Uterus (tissue), 4 donors: ENCODE results near the gene NR1D2. TPM values are rescaled to one million over a fixed set of nuclear protein-coding genes. Genes with fewer than 3 reads are reported as not detected.
"Not testable (repeated sequence)": the region's sequence is repeated elsewhere in the genome, so short reads cannot be mapped to it uniquely, and the experiment has no call there.

Source experiments
- DNase-seq, 2 donors: peaks; one replicate each; pipeline ENCODE4 v3.0.0-alpha.2; 2019 to 2020
- H3K27ac ChIP-seq, 2 donors: fragments of 200-600 bp; sonication (generic); 1 replicate in 1 of 2; 2 replicates in 1 of 2; pipeline ENCODE4 v1.5.1; 2016 to 2018
- H3K27me3 ChIP-seq, 2 donors: fragments of 200-600 bp; sonication (generic); one replicate each; pipeline ENCODE4 v1.5.1; 2018 to 2019; ENCODE audit warnings: control low read depth in 1 of 2
- H3K36me3 ChIP-seq, 2 donors: fragments of 200-600 bp; sonication (generic); one replicate each; pipeline ENCODE4 v1.5.1; 2019; ENCODE audit warnings: control low read depth in 1 of 2
- H3K4me1 ChIP-seq, 2 donors: fragments of 200-600 bp; sonication (generic); one replicate each; pipeline ENCODE4 v1.5.1; 2018 to 2019; ENCODE audit warnings: control low read depth in 1 of 2
- H3K4me3 ChIP-seq, 2 donors: fragments of 200-600 bp; sonication (generic); 1 replicate in 1 of 2; 2 replicates in 1 of 2; pipeline ENCODE4 v1.5.1; 2018 to 2019; ENCODE audit warnings: mild to moderate bottlenecking in 1 of 2
- H3K9me3 ChIP-seq, 2 donors: fragments of 200-600 bp; sonication (generic); one replicate each; pipeline ENCODE4 v1.5.1; 2019; ENCODE audit warnings: control low read depth in 1 of 2
- POLR2A ChIP-seq, 2 donors: fragments of 450-650 bp; IDR thresholded peaks; one replicate each; pipeline ENCODE4 v1.6.1; 2016; ENCODE audit warnings: antibody characterized with exemption in 2 of 2, mild to moderate bottlenecking in 1 of 2, moderate library complexity in 1 of 2
- intact Hi-C: fragments of 100-400 bp; cut with DNase I; formaldehyde crosslinking; loops from one replicate; pipeline ENCODE4 v1.15.1; 2023; ENCODE audit warnings: low total_unique reads
- total RNA-seq, 4 donors: library from RNA; depleted of rRNA in 3 of 4; stranded (reverse); fragments of >200 nt in 3 of 4; gene quantifications; one replicate each; pipeline versions ENCODE4 v1.1.0 to v1.2.4, GENCODE V29; 2014 to 2023
- TF ChIP-seq, protein P1 (sequence below), 4 experiments: fragments of 200-600 bp in 2 of 4; fragments of 450-650 bp in 2 of 4; sonication (generic) in 2 of 4; IDR thresholded peaks; one replicate each; pipeline ENCODE4 v1.5.1; 2016 to 2019; ENCODE audit warnings: antibody characterized with exemption in 4 of 4, mild to moderate bottlenecking in 2 of 4, moderate library complexity in 1 of 4
- donor health status: DM: yes; HTN: yes; CAD: no.

The NR1D2 gene
- total RNA-seq, 4 donors from 2014 or later = 36.8 to 95.7 (median 60.2) TPM

DNA sequence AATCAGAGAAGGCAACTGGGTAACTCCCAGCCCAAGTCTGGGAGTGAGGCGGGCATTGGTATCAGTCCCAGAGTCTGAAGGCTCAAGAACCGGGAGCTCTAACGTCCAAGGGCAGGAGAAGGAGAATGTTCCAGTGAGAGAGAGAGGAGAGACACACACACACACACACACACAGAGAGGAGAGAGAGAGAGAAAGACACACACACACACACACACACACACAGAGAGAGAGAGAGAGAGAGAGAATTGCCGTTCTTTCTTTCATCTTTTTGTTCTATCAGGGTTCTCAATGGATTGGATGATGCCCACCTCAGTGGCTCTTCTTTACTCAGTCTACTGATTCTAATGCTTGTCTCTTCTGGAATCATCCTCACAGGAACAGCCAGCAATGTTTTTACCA is 57.0 kb downstream of the NR1D2 start:
- Histone ChIP-seq H3K4me1 (no peaks in the 10 kb centered on the region), H3K27ac (no peak overlapping the region), H3K9me3 (no peaks in the 10 kb centered on the region), H3K27me3 (no peaks in the 10 kb centered on the region), H3K36me3 (no peaks in the 10 kb centered on the region), H3K4me3 (no peak overlapping the region)
- intact Hi-C loops = no loop called here
- no peak for DNase-seq
- TF ChIP-seq, protein P1, sequence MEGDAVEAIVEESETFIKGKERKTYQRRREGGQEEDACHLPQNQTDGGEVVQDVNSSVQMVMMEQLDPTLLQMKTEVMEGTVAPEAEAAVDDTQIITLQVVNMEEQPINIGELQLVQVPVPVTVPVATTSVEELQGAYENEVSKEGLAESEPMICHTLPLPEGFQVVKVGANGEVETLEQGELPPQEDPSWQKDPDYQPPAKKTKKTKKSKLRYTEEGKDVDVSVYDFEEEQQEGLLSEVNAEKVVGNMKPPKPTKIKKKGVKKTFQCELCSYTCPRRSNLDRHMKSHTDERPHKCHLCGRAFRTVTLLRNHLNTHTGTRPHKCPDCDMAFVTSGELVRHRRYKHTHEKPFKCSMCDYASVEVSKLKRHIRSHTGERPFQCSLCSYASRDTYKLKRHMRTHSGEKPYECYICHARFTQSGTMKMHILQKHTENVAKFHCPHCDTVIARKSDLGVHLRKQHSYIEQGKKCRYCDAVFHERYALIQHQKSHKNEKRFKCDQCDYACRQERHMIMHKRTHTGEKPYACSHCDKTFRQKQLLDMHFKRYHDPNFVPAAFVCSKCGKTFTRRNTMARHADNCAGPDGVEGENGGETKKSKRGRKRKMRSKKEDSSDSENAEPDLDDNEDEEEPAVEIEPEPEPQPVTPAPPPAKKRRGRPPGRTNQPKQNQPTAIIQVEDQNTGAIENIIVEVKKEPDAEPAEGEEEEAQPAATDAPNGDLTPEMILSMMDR (IDR thresholded peaks at IDR 0.05) = no peak
- no peak for TF ChIP-seq POLR2A (IDR thresholded peaks at IDR 0.05)

DNA sequence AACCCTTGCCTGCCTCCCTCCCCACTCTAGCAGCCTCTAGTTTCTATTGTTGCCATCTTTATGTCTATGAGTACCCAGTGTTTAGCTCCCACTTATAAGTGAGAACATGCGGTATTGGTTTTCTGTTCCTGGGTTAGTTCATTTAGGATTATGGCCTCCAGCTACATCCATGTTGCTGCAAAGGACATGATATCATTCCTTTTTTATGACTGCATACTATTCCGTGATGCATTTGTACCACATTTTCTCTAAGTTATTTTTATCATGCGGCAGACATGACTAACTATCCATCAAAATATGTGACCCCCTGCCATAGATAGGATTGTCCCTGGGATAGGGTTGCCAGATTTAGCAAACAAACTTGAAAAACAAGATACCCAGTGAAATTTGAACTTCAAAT is 58.4 kb downstream of the NR1D2 start:
- Histone ChIP-seq H3K27me3 (no peaks in the 10 kb centered on the region), H3K4me3 (no peak overlapping the region), H3K27ac (no peak overlapping the region), H3K36me3 (no peaks in the 10 kb centered on the region), H3K4me1 (no peaks in the 10 kb centered on the region), H3K9me3 (no peaks in the 10 kb centered on the region)
- intact Hi-C loops = no loop called here
- no peak for TF ChIP-seq POLR2A (IDR thresholded peaks at IDR 0.05)
- TF ChIP-seq, protein P1 (IDR thresholded peaks at IDR 0.05) = no peak
- no peak for DNase-seq

DNA sequence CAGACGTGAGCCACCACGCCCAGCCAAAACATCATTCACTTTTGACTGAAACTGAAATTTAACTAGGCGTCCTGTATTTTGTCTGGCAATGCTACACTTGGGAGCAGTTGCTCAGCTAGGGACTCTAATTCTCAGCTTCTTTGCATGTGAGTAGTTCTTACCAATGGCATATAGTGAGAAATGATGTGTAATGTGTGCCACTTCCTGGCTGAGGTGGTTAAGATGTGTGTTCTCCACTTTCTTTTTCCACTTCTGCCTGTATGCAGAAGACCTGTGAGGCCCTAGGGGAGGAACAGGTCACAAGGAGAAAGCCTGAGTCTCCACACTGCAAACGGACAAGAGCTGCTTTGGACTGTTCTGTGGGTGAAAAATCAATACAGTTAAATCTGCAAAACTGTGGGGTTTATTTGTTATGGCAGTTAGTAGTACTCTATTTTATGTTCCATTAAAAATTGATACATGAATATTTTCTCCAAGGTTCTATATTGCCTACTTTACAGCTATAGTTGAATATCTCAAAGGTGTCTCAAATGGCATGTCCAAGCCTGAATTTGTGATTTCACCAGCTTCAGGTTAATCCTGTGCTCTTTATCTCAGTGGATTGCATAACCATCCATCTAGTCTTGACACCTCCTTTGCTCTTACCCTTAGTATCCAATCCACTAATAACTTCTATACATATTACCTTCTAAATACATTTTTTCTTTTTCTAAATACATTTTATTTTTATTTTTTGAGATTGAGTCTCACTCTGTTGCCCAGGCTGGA is 59.3 kb downstream of the NR1D2 start:
- intact Hi-C loops = no loop called here
- Histone ChIP-seq H3K36me3 (no peaks in the 10 kb centered on the region), H3K4me3 (no peak overlapping the region), H3K4me1 (no peaks in the 10 kb centered on the region), H3K27me3 (no peaks in the 10 kb centered on the region), H3K9me3 (no peaks in the 10 kb centered on the region), H3K27ac (no peak overlapping the region)
- no peak for DNase-seq
- TF ChIP-seq, protein P1 (IDR thresholded peaks at IDR 0.05) = no peak
- no peak for TF ChIP-seq POLR2A (IDR thresholded peaks at IDR 0.05)

DNA sequence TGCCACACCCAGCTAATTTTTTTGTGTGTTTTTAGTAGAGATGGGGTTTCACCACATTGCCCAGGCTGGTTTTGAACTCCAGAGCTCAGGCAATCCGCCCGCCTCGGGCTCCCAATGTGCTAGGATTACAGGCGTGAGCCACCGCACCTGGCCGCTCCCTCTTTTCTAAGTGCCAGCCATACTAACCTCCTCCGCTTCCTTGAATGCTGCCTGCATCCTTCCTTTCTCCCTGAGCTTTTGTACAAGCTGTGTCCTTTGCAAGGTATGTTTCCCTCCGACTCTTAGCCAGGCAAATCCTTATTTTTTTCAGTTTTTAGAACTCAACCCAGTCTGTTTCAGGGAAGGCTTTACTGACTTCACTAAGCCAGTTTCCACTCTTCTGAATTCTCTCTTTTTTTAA is 60.6 kb downstream of the NR1D2 start:
- no peak for DNase-seq
- H3K27ac ChIP-seq = no peak overlapping the region
- intact Hi-C loops = no loop called here
- no peaks in the 10 kb centered on the region for H3K27me3 ChIP-seq
- no peak overlapping the region for H3K4me3 ChIP-seq
- H3K9me3 ChIP-seq = no peaks in the 10 kb centered on the region
- no peak for TF ChIP-seq POLR2A (IDR thresholded peaks at IDR 0.05)
- TF ChIP-seq, protein P1 (IDR thresholded peaks at IDR 0.05) = no peak
- H3K4me1 ChIP-seq = no peaks in the 10 kb centered on the region
- H3K36me3 ChIP-seq = no peaks in the 10 kb centered on the region

DNA sequence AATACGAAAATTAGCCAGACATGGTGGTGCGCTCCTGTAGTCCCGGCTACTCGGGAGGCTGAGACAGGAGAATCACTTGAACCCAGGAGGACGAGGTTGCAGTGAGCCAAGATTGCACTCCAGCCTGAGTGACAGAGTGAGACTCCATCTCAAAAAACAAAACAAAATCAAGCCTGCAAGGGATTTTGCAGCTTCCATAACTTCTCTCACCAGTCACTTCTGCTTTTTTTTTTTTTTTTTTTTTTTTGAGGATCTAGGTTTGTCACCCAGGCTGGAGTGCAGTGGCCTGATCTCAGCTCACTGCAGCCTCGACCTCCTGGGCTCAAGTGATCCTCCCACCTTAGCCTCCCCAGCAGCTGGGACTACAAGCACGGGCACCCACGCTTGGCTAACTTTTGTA is 65.7 kb downstream of the NR1D2 start:
- H3K4me3 ChIP-seq, intact Hi-C loops, H3K36me3 ChIP-seq, H3K9me3 ChIP-seq, DNase-seq, H3K4me1 ChIP-seq, H3K27ac ChIP-seq, H3K27me3 ChIP-seq: not testable (repeated sequence)
